ENCODE results near the gene DYNLT2B. TPM values are rescaled to one million over a fixed set of nuclear protein-coding genes. Genes with fewer than 3 reads are reported as not detected.
"Not testable (repeated sequence)": the region's sequence is repeated elsewhere in the genome, so short reads cannot be mapped to it uniquely, and the experiment has no call there.

DYNLT2B gene
- total RNA-seq: 1 to 10 TPM; 6.0 to 7.7 (median 6.8) TPM

DNA sequence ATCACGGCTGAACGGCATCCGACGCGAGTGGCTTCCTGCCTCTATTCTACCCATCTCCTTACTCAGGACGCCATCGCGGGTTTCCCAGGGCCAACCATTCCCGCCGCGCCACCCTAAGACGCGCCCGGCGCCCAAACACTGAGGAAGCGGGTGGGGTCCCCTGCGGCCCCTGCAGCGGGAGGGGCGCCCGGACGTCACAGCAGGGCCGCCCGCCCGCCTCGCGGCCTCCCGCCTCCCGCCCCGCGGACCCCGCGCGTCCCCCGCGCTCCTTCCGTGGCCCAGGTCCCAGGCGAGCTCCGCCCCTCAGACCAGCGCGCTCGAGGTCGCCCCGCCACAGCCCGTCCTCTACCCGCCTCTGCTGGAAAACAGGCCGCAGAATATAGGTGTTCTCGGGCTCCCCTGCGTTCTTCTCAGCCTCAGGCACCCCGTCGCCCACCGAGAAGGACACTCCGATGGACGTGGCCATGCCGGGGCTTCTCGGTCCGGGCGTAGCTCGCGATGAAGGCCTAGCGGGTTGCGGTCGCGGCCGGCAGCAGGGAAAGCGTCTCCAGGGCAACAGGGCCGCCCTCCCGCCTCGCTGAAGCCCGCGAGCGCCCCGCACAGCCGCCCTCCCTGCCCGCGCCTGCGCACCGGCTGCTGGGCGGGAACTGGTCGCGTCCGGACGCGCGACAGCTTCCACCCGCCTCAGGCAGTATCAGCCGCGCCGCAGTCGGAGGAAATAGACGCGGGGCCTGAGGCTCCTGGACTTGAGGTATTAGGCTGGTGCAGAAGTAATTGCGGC lies at the start of gene DYNLT2B:
Gene DYNLT2B (minus strand): TSS at position 554 of the 781 bp plus-strand sequence. CDS start 88 bp downstream, at position 466.
- Mint-ChIP-seq H3K9me3 (no peaks in the 10 kb centered on the region), H3K4me3 (peak within 1 kb of the TSS; percentile 93)

DNA sequence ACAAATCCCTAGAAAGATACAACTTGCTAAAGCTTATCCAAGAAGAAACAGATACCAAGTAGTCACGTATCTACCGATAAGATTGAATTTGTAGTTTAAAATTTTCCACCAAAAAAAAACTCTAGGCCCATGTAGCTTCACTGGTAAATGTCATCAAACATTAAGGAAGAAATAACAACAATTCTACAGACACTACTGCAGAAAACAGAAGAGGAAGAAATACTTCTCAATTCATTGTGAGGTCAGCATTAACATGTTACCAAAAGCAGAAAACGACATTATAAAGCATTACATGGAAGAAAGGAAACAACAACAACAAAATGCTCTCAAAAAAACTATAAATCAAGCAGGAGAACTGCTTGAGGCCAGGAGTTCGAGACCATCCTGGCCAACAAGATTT lies 47.7 kb upstream of the DYNLT2B start:
- Mint-ChIP-seq H3K9me3 (no peaks in the 10 kb centered on the region), H3K36me3 (ENCODE audit: insufficient read depth) (peaks cover 35% of the 10 kb centered on the region), H3K4me3 (no peak overlapping the region), H3K4me1 (ENCODE audit: low read depth) (peaks cover 3% of the 10 kb centered on the region), H3K27me3 (ENCODE audit: low read depth) (no peaks in the 10 kb centered on the region)
- ATAC-seq (no peak), DNase-seq (no peak)

More for the DNA sequence above, at the start of gene DYNLT2B:
- peak; percentile 95 to 96 for ATAC-seq
- peak; percentile 73 for DNase-seq
- H3K4me1 Mint-ChIP-seq (ENCODE audit: low read depth): peaks cover 5% of the 10 kb centered on the region
- no peaks in the 10 kb centered on the region for H3K27me3 Mint-ChIP-seq (ENCODE audit: low read depth)
- H3K36me3 Mint-ChIP-seq (ENCODE audit: insufficient read depth): peaks cover 2% of the 10 kb centered on the region

DNA sequence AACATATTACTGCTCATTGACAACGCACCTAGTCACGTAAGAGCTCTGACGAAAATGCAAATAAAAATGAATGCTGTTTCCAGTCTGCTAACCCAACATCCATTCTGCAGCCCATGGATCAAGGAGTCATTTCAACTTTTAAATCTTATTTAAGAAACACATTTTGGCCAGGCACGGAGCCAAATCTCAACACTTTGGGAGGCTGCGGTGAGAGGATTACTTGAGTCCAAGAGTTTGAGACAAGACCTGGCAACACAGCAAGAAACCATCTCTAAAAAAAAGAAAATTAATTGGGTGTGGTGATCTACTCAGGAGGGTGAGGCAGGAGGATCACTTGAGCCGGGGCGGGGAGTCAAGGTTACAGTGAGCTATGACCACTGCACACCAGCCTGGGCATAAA lies 42.5 kb upstream of the DYNLT2B start:
- Mint-ChIP-seq H3K27me3 (ENCODE audit: low read depth) (no peaks in the 10 kb centered on the region), H3K4me1 (ENCODE audit: low read depth) (peaks cover 12% of the 10 kb centered on the region), H3K36me3 (ENCODE audit: insufficient read depth) (peaks cover 52% of the 10 kb centered on the region), H3K4me3 (no peak overlapping the region), H3K9me3 (no peaks in the 10 kb centered on the region)
- ATAC-seq: no peak
- DNase-seq: no peak

- not testable (repeated sequence) for DNase-seq; H3K4me3 Mint-ChIP-seq; H3K27me3 Mint-ChIP-seq (ENCODE audit: low read depth); H3K9me3 Mint-ChIP-seq; ATAC-seq
- Mint-ChIP-seq H3K36me3 (ENCODE audit: insufficient read depth) (peaks cover 57% of the 10 kb centered on the region), H3K4me1 (ENCODE audit: low read depth) (peaks cover 10% of the 10 kb centered on the region)
Measured at GRCh38 chr3:196358540-196358939, 40.5 kb upstream of the DYNLT2B start.

DNA sequence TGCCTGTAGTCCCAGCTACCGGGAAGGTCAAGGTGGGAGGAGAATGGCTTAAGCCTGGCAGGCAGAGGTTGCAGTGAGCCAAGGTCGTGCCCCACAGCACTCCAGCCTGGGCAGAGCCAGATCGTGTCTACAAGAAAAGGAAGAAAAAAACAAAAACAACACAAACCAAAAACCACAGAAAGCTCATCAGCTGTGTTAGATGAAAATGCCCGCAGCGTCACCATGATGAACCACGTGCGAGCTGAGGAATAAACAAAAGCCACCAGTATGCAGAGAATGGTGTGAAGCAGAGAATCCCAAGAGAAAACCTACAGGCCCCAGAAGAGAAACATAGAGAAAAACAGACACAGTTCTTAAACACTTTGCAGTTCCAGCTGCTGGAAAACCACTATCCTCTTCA lies 39.9 kb upstream of the DYNLT2B start:
- H3K4me1 Mint-ChIP-seq (ENCODE audit: low read depth): peaks cover 10% of the 10 kb centered on the region
- no peaks in the 10 kb centered on the region for H3K27me3 Mint-ChIP-seq (ENCODE audit: low read depth)
- DNase-seq (no peak), ATAC-seq (no peak)
- no peak overlapping the region for H3K4me3 Mint-ChIP-seq
- H3K9me3 Mint-ChIP-seq: no peaks in the 10 kb centered on the region
- peaks cover 60% of the 10 kb centered on the region for H3K36me3 Mint-ChIP-seq (ENCODE audit: insufficient read depth)

DNA sequence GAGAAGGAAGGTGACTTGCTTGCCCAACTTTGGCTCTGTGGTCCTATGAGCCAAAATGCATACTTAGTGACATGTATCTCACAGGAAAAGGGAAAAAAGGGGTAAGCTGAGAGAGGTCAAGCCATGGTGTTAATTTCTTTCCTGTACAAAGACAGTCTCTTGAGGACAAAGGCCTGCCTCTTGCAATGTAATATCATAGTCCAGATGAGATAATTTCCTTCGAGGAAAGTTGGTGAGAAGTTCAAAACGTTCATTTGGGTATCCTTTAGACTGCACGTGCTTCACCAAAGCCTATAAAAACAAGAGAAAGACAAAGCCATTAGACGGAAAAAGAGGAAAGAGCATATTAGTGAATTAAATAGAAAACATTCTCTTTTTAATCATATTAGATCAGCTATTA lies 38.5 kb upstream of the DYNLT2B start:
- Mint-ChIP-seq H3K4me1 (ENCODE audit: low read depth) (peaks cover 10% of the 10 kb centered on the region), H3K27me3 (ENCODE audit: low read depth) (no peaks in the 10 kb centered on the region), H3K9me3 (no peaks in the 10 kb centered on the region), H3K36me3 (ENCODE audit: insufficient read depth) (peaks cover 55% of the 10 kb centered on the region), H3K4me3 (no peak overlapping the region)
- DNase-seq: no peak
- no peak for ATAC-seq

DNA sequence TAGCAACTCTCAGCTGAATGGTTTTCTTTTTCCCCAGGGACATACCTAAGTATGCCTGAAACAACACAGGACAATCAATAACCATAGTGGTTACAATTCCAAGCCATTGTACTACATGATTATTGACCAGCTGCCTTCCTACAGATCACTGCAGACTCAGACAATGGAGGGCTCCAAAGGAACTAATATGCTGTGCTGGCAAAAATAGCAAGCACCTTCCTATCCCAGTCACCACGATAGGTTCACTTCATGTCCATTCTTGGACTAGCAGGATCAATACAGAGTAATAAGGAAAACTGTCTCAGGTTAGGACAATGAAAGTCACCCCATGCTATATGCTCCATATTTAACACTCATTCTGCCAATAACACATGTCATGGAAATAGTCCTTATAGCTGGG lies 37.6 kb upstream of the DYNLT2B start:
- H3K36me3 Mint-ChIP-seq (ENCODE audit: insufficient read depth): peaks cover 48% of the 10 kb centered on the region
- no peak for ATAC-seq

DNA sequence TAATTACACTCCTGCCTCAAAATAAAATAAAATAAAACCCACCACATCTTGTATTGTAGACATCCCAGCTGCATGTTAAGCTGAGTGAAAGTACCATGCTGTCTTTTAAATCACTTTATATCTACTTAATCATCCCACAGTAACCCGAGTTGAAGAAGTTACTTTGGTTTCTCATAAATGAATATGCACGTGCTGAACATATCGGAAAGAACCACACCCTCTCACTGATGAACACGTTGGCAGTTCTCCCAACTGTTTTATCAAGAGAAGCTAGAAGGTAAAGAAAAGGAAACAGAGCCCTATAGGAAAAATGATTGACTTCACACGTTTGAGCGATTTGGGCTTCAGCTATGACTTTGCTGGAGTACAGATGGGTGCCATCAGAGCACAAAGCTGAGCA lies 36.1 kb upstream of the DYNLT2B start:
- DNase-seq: no peak
- ATAC-seq: no peak
- Mint-ChIP-seq H3K4me3 (no peak overlapping the region), H3K27me3 (ENCODE audit: low read depth) (no peaks in the 10 kb centered on the region), H3K4me1 (ENCODE audit: low read depth) (peaks cover 8% of the 10 kb centered on the region), H3K36me3 (ENCODE audit: insufficient read depth) (peaks cover 38% of the 10 kb centered on the region), H3K9me3 (no peaks in the 10 kb centered on the region)

More for the DNA sequence above, 37.6 kb upstream of the DYNLT2B start:
- no peak for DNase-seq
- Mint-ChIP-seq H3K27me3 (ENCODE audit: low read depth) (no peaks in the 10 kb centered on the region), H3K4me1 (ENCODE audit: low read depth) (peaks cover 10% of the 10 kb centered on the region), H3K4me3 (no peak overlapping the region), H3K9me3 (no peaks in the 10 kb centered on the region)

DNA sequence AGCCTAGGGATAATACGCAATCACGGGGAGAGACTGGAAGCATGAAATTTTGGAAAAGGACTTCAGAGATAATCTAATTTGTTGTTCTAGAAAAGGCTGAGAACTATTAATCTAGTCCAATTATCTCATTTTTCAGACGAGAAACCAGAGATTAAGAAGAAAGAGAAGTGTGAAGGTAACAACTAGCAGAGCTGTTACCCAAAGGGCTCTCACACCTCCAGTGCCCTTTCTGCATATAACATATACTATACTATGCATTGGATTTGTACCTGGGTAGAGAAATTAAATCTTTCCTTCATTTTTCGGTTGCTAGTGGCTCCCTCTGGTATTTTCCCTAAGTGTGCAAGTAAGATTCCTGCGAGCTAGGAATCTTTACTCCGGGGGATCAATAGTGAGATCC lies 33.5 kb upstream of the DYNLT2B start:
- Mint-ChIP-seq H3K4me3 (no peak overlapping the region), H3K4me1 (ENCODE audit: low read depth) (no peaks in the 10 kb centered on the region), H3K36me3 (ENCODE audit: insufficient read depth) (peaks cover 26% of the 10 kb centered on the region), H3K9me3 (no peaks in the 10 kb centered on the region), H3K27me3 (ENCODE audit: low read depth) (no peaks in the 10 kb centered on the region)
- no peak for ATAC-seq
- no peak for DNase-seq

GRCh38 chr3:196350067-196350466 lies 32.0 kb upstream of the DYNLT2B start:
- H3K4me1 Mint-ChIP-seq (ENCODE audit: low read depth): no peaks in the 10 kb centered on the region
- no peak overlapping the region for H3K4me3 Mint-ChIP-seq
- H3K36me3 Mint-ChIP-seq (ENCODE audit: insufficient read depth): peaks cover 19% of the 10 kb centered on the region
- H3K9me3 Mint-ChIP-seq: no peaks in the 10 kb centered on the region
- DNase-seq (no peak), ATAC-seq (no peak)
- no peaks in the 10 kb centered on the region for H3K27me3 Mint-ChIP-seq (ENCODE audit: low read depth)

DNA sequence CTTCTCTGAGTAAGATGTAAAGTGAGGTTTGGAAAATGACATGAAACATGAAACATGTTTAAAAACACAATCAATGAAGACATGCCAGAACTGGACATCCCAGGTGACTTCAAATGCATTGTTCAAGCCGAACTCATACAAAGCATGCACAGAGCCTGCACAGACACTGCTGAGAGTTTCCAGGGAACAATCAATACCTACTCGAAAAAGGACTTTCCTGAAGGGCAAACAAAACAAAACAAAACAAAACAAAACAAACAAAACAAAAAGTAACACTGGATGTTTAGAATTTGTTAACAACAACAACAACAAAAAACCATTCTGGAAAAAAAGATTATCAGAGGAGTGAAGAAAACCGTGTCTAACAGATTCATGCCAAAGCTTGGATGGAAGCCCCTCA lies 30.7 kb upstream of the DYNLT2B start:
- H3K9me3 Mint-ChIP-seq: no peaks in the 10 kb centered on the region
- ATAC-seq: no peak
- peaks cover 3% of the 10 kb centered on the region for H3K4me1 Mint-ChIP-seq (ENCODE audit: low read depth)
- no peak overlapping the region for H3K4me3 Mint-ChIP-seq
- no peaks in the 10 kb centered on the region for H3K27me3 Mint-ChIP-seq (ENCODE audit: low read depth)
- H3K36me3 Mint-ChIP-seq (ENCODE audit: insufficient read depth): peaks cover 11% of the 10 kb centered on the region
- DNase-seq: no peak

- H3K27me3 Mint-ChIP-seq (ENCODE audit: low read depth): no peaks in the 10 kb centered on the region
- no peak for ATAC-seq
- no peak overlapping the region for H3K4me3 Mint-ChIP-seq
- H3K9me3 Mint-ChIP-seq: no peaks in the 10 kb centered on the region
- H3K4me1 Mint-ChIP-seq (ENCODE audit: low read depth): peaks cover 7% of the 10 kb centered on the region
- H3K36me3 Mint-ChIP-seq (ENCODE audit: insufficient read depth): peaks cover 8% of the 10 kb centered on the region
- no peak for DNase-seq
Measured at GRCh38 chr3:196344663-196345062, 26.6 kb upstream of the DYNLT2B start.

GRCh38 chr3:196343917-196344316 lies 25.9 kb upstream of the DYNLT2B start:
- not testable (repeated sequence) for ATAC-seq; DNase-seq; H3K36me3 Mint-ChIP-seq (ENCODE audit: insufficient read depth); H3K27me3 Mint-ChIP-seq (ENCODE audit: low read depth); H3K9me3 Mint-ChIP-seq; H3K4me1 Mint-ChIP-seq (ENCODE audit: low read depth); H3K4me3 Mint-ChIP-seq

GRCh38 chr3:196341137-196341536 lies 23.1 kb upstream of the DYNLT2B start:
- H3K4me1 Mint-ChIP-seq (ENCODE audit: low read depth): peaks cover 7% of the 10 kb centered on the region
- no peak for DNase-seq
- H3K4me3 Mint-ChIP-seq: no peak overlapping the region
- peaks cover 5% of the 10 kb centered on the region for H3K36me3 Mint-ChIP-seq (ENCODE audit: insufficient read depth)
- no peak for ATAC-seq
- peaks cover 2% of the 10 kb centered on the region for H3K27me3 Mint-ChIP-seq (ENCODE audit: low read depth)
- no peaks in the 10 kb centered on the region for H3K9me3 Mint-ChIP-seq

DNA sequence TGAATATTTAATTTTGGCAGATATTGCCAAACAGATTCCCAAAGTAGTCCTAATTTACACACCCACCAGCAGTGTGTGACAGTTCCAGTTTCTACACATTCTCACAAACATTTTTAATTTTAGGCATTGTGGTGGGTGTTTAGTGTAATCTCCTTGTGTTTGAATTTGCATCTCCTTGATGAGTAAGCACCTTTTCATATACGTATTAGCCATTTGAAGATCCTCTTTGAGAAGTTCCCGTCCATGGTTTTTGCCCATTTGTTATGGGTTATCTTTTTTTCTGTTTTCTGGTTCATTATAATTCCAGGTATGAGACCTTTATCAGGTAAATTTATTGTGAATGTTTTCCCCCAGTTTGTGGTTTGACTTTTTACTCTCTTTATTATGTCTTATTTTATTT lies 22.4 kb upstream of the DYNLT2B start:
- no peaks in the 10 kb centered on the region for H3K9me3 Mint-ChIP-seq
- H3K36me3 Mint-ChIP-seq (ENCODE audit: insufficient read depth): peaks cover under 1% of the 10 kb centered on the region
- no peak for ATAC-seq
- peaks cover 7% of the 10 kb centered on the region for H3K4me1 Mint-ChIP-seq (ENCODE audit: low read depth)
- H3K4me3 Mint-ChIP-seq: no peak overlapping the region
- H3K27me3 Mint-ChIP-seq (ENCODE audit: low read depth): peaks cover 2% of the 10 kb centered on the region
- DNase-seq: no peak
